ENCODE data around the gene ZNF385C.
A peak's percentile ranks its signal among the peaks of the same experiment; 100 is the strongest.

ZNF385C gene

DNA sequence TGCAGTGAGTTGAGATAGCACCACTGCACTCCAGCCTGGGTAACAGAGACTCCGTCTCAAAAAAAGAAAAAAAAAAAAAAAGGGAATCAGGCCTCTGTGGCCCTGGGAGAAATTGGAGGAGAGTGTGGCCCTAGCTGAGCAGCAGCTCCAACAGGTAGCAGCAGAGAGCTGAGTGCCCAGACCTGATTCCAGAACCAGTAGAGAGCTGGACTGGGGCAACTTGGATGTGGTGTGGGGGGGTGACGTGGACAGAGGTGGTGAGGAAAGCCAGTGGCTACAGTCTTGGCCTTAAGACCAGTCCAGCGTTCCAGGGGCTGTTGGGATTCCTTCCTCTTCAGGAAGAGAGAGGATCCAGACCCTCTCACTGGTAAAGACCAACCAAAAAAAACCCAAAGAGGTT, 26.0 kb upstream of the ZNF385C start:
- DNase-seq = no peak

DNA sequence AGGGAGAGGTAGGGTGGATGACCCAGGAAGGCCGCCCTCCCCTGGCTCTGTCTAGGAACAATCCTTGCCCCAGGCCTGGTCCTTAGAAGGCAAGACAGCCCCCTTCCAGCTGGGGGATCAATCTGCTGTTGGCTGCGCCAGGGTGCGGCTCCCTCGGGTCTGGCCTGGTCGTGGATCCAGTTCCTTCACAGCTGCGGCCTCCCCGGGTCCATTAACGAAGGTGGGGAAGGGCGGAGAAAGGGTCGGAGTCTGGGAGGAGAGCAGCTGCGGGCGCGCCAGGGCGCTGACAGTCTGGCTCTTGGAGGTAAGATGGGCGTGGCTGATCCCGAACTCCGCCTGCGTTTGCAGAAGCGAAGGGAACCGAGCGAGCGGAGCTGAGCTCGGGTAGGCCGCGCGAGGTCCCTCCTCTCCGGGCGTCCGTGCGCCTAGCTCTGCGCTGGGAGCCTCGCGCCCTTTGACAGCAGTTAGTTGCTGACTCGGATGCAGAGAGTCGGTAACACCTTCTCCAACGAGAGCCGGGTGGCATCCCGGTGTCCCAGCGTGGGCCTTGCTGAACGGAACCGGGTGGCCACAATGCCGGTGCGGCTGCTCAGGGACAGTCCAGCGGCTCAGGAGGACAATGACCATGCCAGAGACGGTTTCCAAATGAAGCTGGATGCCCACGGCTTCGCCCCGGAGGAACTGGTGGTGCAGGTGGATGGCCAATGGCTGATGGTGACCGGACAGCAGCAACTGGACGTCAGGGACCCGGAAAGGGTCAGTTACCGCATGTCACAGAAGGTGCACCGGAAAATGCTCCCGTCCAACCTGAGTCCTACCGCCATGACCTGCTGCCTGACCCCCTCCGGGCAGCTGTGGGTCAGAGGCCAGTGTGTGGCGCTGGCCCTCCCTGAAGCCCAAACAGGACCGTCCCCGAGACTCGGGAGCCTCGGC, 24.4 kb upstream of the ZNF385C start, which contains the start of gene HSPB9:
Gene HSPB9, plus strand, starts transcription at position 434 of the 933 bp plus-strand sequence. Its CDS starts 47 bp downstream, at position 481.
- no peak for DNase-seq

DNA sequence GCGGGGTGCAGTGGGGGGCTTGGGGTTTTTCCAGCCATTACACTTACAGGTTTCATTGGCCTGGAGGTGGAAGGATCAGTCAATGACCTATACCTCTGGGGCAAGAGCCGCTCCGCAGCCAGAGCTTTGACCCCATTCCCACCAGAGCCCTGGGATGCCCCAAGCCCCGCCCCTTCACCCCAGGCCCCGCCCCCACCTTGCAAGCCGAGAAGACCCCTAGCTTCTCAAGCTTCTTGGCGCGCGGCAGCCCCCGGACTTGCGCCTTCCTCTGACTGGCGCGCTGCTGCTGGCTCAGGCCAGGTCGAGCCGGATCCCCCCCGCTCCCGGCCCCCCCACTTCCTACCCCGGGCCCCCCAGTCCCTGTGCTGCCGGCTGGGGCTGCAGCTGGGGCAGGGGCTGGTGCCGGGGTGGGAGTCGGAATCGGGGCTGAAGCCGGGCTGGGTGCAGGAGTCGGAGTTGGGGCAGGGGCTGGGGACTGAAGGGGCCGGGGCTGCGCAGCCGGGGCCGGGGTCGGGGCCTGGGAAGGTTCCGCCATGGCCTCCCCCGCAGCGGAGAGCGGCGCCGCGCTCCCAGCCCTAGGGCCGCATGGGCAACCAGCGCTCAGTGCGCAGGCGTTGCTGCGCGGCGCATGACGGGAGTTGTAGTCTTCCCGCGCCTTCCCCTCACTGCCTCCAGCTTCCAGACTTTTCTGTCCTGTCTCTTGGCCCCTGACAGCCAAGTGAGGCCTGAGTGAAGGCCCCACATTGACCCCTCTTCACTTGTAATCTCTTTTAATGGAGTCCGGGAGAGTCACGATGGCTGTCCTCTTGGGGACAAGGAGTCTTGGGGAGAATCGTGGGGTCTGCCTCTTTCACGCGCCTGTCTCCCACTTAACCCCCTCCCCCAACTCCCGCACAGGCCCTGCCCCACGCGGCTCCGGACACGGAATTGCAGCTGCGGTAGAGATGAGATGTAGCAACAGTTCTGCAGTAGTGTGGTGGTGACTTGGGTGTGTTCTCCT, 22.8 kb upstream of the ZNF385C start, which contains the start of gene KAT2A:
Gene KAT2A, minus strand, starts transcription at position 598 of the 1,000 bp plus-strand sequence. Its CDS starts 63 bp downstream, at position 535.
- DNase-seq = peak; percentile 69 to 75

DNA sequence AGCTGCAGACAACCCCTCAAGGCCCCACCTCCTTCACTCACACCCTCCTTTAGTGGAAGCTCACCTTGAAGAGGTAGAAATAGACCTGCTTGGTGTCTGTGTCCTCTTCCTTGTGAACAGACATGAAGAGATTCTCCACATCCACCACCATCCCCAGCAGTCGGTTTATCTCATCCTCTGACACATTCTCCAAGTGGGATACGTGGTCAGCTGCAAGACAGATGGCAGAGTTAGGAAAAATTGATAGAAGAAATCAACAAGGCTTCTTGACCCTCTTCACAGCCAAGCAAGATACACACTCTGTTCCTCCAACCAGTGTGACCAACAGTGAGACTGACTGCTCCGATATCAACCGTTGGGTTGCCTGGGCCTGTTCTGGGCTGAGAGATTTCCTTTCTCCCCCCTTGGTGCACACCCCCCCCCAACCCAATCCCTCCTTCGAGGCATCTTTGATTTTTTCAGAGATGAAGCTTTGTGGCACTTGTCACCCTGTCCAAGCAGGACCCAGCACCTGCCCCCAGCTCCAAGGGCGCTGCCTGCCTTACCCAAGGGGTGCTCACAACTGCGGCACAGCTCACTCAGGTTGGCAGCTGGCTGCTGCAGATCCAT, 22.0 kb upstream of the ZNF385C start:
- DNase-seq = no peak

DNA sequence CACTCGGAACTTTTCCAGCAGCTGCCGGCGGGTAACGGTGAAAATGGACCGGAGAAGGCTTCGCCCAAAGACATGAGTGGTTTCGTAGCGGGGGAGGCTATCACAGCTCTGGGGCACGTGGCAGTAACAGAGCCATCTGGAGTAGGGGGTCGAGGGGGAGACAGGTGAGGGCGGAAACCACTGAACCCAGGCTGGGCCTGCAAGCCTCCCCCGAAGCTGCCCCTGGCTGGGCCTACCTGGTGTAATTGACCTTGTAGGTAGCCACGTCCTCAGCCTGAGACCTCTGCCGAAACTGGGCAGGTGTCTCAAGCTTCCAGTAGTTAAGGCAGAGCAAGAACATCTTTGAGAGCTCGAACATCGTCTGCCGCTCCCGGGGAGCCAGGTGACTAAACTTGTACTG, 21.0 kb upstream of the ZNF385C start:
- DNase-seq = no peak

DNA sequence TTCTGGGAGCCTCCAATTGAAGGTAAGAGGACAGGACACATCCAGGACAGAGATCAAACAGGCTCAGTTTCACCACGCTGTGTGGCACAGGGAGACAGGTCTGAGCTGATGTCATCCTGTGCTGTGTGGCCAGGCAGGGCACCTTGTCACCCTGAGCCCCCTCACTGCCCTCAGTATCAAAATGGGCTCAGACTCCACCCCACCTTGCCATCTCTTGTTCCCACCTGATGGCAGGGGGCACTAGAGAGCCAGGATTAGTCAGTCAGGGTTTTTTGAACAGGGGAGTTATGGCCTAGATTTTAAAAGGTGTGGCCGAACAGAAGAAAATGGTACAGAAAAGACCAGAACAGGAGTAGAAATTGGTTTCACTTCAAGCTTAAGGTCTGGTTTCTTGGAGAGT, 20.3 kb upstream of the ZNF385C start:
- peak; percentile 39 to 40 for DNase-seq

DNA sequence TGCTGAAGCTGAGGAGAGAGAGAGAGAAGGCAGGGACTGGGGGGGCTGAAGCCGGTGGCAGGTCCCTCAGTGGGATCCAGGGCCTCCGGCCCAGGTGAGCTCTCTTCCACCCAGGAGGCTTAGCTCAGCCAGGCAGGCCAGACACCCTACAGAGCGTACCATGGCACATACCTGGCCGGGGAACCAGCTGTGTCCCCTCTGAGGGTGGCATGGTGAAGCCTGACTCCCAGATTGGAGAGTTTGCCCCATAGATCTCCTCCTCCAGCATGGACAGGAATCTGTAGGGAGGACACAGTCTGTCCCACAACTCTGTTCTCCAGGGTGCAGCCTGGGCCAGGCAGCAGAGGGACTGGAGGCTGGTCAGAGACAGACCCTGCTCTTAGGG, 19.8 kb upstream of the ZNF385C start:
- DNase-seq = no peak

DNA sequence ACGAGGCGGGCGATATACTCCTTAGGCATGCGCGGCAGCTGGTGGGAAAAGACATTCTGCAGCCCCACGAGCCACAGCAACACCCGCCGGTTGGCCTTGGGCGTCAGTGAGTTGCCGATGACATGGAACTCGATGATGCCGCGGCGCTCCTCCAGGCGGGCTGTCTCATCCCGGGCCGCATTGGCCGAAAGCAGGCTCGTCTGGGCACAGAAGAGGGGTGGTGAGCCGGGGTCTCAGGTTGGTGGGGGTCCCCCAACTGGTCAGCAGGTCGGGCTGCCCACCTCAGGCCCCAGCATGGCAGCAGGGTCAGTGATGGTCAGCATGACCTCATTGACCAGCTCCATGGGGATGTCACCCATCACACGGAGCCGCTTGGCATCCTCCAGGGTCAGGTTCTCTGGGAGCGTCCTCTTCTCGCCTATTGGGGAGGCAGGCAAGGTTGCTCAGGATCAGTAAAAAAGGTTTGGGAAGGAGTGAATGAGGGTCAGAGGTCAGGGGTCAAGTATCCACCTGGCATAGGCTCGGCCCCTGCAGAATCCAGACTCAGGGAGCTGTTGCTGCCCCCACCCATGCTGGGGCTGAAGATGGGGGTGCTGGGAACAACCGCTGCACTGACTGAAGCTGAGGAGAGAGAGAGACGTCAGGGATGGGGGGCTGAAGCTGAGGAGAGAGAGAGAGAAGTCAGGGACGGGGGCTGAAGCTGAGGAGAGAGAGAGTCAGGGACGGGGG, 19.3 kb upstream of the ZNF385C start:
- DNase-seq = no peak

DNA sequence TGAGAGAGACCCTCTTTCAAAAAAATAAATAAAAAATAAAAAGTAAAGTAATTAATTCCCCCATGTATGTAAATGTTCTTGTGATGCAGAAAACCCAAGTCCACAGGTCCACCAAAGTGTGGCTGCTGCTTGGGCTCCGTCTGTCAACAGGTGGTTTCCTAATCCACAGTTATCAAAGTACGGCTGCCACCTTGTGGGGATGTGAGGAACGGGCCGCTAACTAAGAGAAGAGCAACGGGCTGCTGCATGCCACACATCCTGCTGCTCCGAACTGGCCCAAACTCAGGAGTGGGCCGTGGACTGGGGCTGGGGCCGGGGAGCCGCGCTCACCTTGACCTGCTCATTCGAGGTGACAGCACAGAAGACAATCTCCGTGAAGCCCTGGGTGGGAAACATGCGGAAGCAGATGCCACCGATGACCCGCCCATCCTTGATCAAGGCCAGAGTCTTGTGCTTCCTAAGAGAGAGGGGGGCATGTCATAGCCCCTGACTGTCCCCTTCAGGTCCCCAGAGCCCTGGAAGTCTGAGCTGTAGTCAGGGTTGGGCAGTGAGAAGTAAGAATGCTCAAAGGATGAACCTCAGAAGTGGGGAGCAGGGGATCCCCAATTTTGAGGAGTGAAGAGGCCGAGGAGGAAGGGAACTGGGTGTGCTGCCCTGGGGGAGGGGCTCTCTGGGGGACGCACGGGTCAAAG, 18.6 kb upstream of the ZNF385C start:
- peak; percentile 73 to 77 for DNase-seq

DNA sequence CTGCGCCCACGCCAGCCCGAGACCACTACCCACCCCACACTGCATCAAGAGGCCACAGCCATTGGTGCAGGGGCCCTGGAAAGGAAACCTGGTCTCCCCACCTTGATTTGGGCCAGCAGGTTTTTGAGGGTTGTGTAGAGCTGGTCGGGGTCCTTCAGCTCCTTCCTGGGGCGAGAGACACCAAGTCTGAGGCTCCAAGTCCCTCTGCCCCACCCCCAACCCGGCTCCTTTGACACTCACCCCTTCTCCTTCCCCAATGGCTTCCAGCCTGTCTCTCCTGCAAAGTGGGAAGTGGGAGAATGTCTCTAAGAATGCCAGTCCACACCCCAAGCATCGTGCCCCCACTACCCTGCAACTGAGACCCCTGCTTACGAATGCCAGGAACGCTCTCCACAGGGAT, 15.8 kb upstream of the ZNF385C start:
- no peak for DNase-seq

DNA sequence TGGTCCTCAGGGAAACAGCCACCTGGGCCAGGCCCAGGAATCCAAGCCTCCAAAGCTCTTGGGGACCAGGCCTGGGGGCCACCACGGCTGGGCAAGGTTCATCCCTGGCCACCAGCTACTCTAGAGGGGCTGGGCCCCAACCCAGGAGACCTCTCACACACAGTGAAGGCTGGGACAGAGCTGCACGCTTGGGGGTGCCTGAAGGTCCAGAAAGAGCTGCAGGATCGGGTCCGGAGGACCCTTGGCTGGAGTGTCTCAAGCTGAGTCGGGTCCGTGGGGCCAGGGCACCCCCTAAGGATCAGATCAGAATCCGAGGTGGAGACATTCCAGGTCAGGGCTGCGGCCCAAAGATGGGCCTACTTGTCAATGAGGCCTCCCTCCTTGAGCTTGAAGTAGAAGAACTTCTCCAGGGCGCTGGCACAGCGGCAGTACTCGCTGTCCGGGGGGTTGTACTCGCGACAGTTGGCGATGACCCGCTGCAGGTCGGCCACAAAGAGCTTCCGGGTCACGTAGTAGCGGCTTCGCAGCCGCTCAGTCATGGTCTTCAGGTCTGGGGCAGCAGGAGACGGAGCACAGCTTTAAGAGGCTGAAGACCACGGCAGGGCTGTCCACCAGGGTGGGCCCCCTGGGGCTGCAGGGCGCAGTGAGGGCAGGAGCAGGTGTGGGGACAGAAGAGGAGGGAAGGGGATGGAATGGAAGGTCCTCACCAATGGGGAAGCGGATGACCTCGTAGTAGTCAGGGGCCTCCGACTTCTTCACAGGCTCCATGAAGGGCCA, 15.2 kb upstream of the ZNF385C start:
- no peak for DNase-seq

DNA sequence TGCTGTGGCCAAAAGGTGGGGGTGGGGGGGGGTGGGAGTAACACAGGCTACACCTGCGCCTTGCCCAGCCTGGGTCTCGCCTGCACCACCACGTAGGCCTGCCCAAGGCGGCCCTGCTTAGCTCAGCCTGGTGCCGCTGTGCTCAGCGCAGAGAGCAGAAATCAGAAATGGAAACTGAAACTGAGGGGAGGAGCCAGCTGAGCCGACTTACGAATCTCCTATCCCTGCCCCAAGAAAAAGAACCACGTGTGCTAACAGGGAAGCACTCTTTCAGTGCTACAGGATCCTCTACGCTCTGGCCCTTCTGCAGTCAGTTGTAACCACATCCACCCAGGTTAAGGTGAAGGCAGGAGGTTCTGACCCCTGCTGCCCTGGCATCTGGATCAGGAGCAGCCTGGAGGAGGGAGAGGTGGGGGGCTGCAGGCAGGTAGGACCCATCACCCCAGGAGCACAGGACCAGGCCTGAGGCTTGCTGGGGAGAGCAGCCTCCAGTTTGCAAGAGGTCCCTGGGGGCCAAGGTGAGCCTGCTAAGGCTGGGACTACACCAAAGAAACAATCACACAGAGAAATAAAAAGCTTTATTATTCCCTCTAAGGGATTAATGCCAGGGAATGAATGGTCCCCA, 14.4 kb upstream of the ZNF385C start, which contains the start of gene DHX58:
Gene DHX58, minus strand, starts transcription at position 163 of the 625 bp plus-strand sequence. CDS start 822 bp downstream, outside the sequence.
- DNase-seq = peak; percentile 62 to 63

DNA sequence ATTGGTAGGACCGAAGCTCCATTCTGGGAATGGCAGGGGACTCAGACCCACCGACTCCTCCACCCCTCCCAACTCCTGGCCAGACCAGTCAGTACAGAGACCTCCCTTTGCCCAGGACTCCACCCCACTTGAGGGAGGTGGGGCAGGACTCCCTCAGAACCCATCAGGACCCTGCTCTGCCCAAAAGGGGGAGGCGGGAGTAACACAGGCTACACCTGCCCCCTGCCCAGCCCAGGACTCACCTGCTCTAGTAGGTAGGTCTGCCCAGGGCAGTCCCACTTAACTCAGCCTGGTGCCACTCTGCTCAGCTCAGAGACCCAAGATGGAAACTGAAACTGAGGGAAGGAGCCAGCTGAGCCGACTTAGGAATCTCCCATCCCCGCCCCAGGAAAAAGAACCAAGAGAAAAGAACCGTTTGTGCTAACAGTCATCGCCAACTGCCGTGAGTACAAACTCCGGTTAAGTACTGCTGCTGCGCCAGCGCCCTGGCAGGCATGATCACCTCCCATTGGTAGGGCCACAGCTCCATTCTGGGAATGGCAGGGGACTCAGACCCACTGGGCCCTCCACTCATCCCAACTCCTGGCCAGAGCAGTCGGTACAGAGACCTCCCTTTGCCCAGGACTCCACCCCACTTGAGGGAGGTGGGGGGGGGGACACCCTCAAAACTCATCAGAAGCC, 13.7 kb upstream of the ZNF385C start:
- peak in 1 of 2 donors; percentile 15 for DNase-seq

DNA sequence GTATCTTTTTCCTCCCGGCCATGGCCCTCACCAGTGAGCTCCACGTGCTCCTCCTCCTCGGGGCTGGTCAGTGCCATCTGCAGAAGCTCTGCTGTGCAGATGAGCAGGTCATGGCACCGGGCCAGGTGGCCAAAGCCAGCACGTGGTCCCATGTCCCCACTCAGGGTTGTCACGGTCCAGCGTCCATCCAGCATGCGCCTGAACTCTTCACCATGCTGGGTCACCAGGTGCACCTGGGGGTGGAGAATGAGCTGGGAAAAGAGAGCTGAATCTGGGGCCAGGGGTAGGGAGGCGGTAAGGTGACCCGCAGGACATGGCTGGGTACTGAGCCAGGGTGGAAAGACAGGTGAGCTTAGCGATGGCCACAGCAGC, 13.0 kb upstream of the ZNF385C start:
- DNase-seq = no peak

DNA sequence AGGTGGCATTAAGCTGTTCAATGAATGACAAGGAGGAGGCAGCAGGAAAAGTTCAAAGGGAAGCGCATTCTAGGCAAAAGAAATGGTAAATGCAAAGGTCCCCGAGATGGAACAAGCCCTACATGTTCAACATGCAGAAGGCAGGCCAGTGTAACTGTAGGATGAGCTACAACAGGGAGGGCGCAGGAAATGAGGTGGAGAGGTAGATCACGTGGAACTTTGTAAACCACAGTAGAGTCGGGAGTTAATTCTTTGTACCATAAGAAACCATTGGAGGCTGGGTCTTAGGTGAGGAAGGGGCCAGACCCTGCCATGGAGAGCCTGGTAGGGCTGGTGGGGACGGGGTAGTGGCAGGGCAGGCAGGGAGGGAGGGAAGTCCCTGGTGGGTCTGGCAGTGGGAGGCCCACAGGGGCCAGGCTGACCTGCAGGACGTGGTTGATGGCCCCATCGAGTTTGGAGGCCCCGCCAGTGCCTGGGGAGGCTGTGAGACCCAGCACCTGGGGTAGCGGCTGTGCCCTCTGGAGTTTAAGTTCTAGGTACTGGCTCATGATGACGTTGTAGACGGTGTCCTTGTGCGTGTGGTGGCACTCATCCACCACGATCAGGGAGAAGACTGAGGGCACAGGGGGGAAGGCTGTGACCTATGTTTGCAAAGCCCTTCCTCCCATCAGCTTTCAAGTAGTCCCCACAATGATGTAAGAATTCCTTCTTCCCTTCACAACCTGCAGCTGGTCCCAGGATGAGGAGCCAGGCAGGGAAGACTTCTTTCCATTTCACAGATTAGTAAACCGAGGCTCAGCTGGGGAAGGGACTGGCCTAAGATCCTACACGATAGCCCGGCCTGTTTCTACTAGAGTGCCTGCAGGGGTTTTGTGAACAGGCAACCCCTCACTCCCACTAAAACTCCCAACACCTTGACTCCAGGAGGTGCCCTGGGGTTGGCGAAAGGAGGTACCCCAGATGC, 12.3 kb upstream of the ZNF385C start:
- no peak for DNase-seq

DNA sequence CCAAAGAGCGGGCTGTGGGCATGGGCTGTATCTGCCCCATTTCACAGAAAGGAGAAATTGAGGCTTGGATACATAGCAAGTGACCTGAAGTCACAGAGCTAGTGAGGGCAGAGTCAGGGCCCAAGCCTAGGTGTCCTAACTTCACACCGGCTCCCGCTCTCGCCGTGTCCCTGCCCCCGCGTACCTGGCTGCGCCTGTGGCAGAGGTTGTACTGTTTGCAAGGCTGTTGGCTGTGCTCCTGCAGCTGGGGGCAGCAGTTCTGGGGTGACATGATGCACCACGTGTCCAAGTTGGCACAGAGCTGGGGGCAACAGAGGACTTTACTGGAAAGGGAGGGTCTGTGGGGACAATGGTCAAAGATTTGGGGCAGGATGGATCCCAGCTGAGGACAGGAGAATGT, 10.8 kb upstream of the ZNF385C start:
- no peak for DNase-seq

DNA sequence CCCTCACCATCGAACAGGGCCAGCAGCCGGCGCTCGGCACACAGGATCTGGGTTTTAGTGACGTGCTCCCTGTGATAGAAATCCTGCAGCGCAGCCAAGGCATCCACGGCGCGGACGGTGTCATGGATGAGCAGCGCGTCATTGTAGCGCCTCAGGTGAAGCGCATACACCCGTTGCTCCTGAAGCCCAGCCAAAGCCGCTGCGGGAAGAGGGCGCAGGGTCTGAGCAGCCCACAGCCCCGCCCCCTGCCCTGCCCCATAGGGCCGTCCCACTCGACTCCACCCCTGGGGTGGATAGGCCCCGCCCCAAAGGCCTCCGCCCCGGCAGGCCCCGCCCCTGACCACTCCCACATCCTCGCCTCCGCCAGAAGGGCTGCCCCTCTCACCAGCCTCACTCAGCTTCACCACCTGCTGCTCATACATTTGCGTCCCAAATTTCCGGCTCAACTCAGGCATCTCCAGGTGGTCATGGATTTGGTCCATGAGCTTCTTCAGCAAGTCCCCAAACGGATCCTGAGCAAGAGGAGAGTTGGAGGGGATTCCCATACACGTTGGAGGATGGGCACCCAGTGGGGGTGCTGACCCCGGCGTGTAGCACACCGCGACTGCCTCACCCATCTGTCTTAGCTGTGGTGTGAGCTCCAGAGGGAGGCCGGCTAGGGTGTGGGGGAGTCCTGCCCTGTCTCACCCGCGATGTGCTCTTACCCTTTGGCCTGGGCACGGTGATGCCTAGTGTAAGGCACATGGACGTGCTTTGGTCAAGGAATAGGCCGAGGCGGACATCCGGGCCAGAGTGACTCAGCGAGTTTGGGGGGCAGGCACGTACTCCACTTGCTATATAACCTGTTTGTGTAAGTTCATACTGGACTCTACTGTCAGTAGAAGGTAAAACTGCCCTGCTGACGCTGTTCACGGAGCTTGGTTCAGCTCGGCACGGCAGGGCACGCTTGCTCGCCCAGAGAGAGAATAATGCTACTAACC, 9.6 kb upstream of the ZNF385C start:
- peak; percentile 93 to 98 for DNase-seq
